C4-2B (cell line): Measurements from ENCODE around the gene TYW3.

ENCODE experiments used
- ZFX ChIP-seq: fragments of 450-650 bp; IDR thresholded peaks from 2 replicates; pipeline ENCODE4 v1.6.1; 2017
- TF ChIP-seq, protein P1 (sequence below): fragments of 450-650 bp; conservative IDR thresholded peaks from 2 replicates; pipeline ENCODE4 v1.5.1; 2017; ENCODE audit warnings: mild to moderate bottlenecking

- TF ChIP-seq, protein P1, sequence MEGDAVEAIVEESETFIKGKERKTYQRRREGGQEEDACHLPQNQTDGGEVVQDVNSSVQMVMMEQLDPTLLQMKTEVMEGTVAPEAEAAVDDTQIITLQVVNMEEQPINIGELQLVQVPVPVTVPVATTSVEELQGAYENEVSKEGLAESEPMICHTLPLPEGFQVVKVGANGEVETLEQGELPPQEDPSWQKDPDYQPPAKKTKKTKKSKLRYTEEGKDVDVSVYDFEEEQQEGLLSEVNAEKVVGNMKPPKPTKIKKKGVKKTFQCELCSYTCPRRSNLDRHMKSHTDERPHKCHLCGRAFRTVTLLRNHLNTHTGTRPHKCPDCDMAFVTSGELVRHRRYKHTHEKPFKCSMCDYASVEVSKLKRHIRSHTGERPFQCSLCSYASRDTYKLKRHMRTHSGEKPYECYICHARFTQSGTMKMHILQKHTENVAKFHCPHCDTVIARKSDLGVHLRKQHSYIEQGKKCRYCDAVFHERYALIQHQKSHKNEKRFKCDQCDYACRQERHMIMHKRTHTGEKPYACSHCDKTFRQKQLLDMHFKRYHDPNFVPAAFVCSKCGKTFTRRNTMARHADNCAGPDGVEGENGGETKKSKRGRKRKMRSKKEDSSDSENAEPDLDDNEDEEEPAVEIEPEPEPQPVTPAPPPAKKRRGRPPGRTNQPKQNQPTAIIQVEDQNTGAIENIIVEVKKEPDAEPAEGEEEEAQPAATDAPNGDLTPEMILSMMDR: no peak
- no peak for TF ChIP-seq ZFX
Observed at GRCh38 chr1:74773582-74773981, 40.6 kb downstream of the TYW3 start.
